Mesodermal cell (in vitro differentiated cells): ENCODE results near the gene GPAT2.
"Not testable (repeated sequence)": the region's sequence is repeated elsewhere in the genome, so short reads cannot be mapped to it uniquely, and the experiment has no call there.

Experiments
- H3K27ac ChIP-seq: 2 replicates; pipeline ENCODE4 v1.7.0; 2013; ENCODE audit warnings: mild to moderate bottlenecking, low read depth, low read length, moderate library complexity; ENCODE audit not compliant: severe bottlenecking
- H3K36me3 ChIP-seq: 2 replicates; pipeline ENCODE4 v1.7.1; 2013; ENCODE audit warnings: mild to moderate bottlenecking, low read length, moderate library complexity; ENCODE audit not compliant: control insufficient read depth, insufficient read depth
- H3K4me1 ChIP-seq: one replicate; pipeline ENCODE4 v1.7.1; 2013; ENCODE audit warnings: mild to moderate bottlenecking, low read length; ENCODE audit not compliant: insufficient read depth, control insufficient read depth, poor library complexity, severe bottlenecking
- H3K4me3 ChIP-seq: 2 replicates; pipeline ENCODE4 v1.7.0; 2013; ENCODE audit warnings: low read length, control low read depth, mild to moderate bottlenecking; ENCODE audit not compliant: insufficient read depth, poor library complexity, severe bottlenecking; ENCODE audit errors: extremely low read depth
- H3K9me3 ChIP-seq: 2 replicates; pipeline ENCODE4 v1.7.1; 2013; ENCODE audit warnings: mild to moderate bottlenecking, low read length, moderate library complexity; ENCODE audit not compliant: control insufficient read depth
- WGBS, 2 experiments: methylation state at CpG; one replicate each; pipeline ENCODE4 v1.1.5; 2013; ENCODE audit warnings: missing lambda C conversion rate in 2 of 2; ENCODE audit not compliant: insufficient coverage in 2 of 2; 5-methylcytosine and 5-hydroxymethylcytosine counted together

Gene GPAT2

GRCh38 chr2:96071977-96072491, 37.3 kb upstream of the GPAT2 start:
- 77 to 100% methylated on average over 2 to 6 of the region's 8 CpGs for WGBS, 2 experiments
- H3K27ac ChIP-seq, H3K4me3 ChIP-seq, H3K4me1 ChIP-seq, H3K9me3 ChIP-seq, H3K36me3 ChIP-seq: not testable (repeated sequence)

- not testable (repeated sequence) for H3K36me3 ChIP-seq, H3K9me3 ChIP-seq, H3K27ac ChIP-seq, H3K4me3 ChIP-seq, H3K4me1 ChIP-seq
- 92 to 95% methylated on average over 9 to 13 of the region's 16 CpGs for WGBS, 2 experiments
Observed at GRCh38 chr2:96071087-96071976, 36.6 kb upstream of the GPAT2 start.

DNA sequence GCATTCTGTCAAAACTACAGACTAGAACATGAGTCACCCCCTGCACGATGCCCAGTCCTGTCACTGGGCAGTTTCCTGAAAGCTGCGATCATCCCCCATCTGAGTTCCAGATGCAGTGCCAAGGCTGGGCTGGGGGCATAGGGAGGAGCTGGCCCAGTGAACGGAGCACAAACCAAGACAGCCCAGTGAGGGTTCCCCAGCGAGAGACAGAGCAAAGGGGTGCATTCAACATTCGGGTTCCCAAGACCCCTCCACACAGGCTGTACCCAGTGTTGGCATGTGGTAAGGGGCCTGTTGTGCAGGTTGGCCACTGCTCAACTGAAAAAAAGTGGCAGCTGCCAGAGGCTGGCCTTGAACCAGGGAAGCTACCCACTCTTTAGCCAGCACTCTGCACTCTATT, 35.6 kb upstream of the GPAT2 start:
- H3K27ac ChIP-seq, H3K9me3 ChIP-seq, H3K4me3 ChIP-seq, H3K4me1 ChIP-seq, H3K36me3 ChIP-seq: not testable (repeated sequence)
- 98 to 100% methylated on average over 4 to 5 of the region's 5 CpGs for WGBS, 2 experiments

- not testable (repeated sequence) for H3K4me3 ChIP-seq, H3K36me3 ChIP-seq, H3K9me3 ChIP-seq, H3K4me1 ChIP-seq, H3K27ac ChIP-seq
- WGBS, 2 experiments, result 74 to 83% methylated on average over 5 of the region's 8 CpGs
Observed at GRCh38 chr2:96069878-96070277, 35.2 kb upstream of the GPAT2 start.

DNA sequence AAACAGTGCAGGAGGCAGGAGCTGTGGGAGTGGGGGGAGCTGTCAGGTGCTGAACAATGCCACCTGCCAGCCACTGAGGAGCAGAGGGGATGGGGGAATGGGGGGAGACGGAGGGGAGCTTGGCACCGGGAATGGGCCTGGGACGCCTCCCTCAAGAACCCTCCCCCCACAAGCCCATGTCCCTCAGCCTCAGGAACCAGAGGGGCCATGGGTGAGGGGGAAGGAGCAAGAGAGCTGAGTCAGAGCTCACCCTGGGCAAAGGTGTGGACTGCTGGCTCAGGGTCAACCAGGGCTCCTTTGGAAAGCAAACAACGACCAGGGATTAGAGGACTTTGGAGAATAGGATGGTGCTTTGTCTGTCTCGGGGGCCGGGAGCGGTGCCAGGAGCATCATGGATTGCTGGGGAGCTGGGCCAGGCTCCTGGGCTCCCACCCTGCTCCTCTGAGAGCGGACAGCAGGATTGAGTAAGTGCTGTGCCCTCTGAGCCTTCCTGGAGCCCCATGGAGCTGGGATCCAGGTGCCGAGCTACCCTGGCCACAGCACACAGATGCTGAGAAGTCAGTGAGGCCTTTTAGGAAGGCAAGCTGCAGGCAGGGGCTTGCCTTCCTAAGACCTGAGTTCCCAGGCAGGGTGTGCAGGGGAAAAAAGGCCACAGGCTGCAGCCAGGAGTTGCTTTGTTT, 33.3 kb upstream of the GPAT2 start:
- not testable (repeated sequence) for H3K4me1 ChIP-seq, H3K27ac ChIP-seq, H3K36me3 ChIP-seq, H3K9me3 ChIP-seq, H3K4me3 ChIP-seq
- 84 to 88% methylated on average over 5 to 6 of the region's 9 CpGs for WGBS, 2 experiments

DNA sequence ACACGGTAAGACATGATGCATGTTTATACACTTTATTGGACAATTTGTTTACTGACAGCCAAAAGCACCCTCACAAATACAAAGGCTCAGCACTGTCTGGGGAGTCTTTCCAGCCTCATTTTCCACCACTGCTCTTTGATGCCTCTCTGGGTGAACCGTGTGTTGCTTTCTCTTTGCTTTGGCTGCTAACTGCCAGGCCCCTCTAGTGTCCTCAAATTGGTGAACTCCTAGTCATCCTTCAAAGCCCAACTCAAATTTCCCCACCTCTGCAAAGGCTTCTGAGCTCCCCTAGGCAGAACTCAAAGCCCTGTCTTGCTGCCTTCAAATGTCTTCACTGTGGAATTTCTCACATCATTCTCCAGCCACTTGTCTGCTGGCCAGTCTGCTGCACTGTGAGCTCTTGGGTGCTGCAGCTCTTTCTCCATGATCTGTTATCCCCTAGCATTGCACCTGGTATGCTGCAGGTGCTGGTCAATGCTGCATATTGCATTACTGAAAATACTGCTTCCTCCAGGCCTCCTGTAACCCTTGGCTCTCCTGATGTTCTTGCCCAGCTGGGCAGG, 32.5 kb upstream of the GPAT2 start:
- not testable (repeated sequence) for H3K4me1 ChIP-seq, H3K27ac ChIP-seq, H3K4me3 ChIP-seq, H3K9me3 ChIP-seq, H3K36me3 ChIP-seq
- WGBS, 2 experiments, result 71 to 76% methylated on average over 2 of the region's 2 CpGs

DNA sequence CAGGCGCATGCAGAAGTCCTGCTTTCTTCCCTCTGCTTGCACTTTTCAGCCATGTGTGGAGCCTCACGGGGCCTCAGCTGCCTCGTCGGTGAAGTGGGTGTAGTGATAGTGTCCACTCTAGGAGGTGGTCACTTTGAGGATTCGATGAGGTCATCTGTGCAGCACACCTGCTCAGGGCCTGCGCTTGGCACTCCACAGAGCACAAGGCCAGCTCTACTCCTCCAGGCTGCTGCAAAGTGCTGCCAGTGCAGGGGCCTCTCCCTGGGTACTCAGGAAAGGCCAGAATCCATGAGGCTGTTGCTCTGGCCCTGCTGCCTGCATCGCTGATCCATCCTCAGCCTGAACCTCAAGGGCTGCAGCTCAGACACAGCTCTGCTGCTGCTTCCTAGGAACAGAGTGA, 31.8 kb upstream of the GPAT2 start:
- 91 to 93% methylated on average over 2 of the region's 7 CpGs for WGBS, 2 experiments
- not testable (repeated sequence) for H3K4me1 ChIP-seq, H3K36me3 ChIP-seq, H3K27ac ChIP-seq, H3K9me3 ChIP-seq, H3K4me3 ChIP-seq

DNA sequence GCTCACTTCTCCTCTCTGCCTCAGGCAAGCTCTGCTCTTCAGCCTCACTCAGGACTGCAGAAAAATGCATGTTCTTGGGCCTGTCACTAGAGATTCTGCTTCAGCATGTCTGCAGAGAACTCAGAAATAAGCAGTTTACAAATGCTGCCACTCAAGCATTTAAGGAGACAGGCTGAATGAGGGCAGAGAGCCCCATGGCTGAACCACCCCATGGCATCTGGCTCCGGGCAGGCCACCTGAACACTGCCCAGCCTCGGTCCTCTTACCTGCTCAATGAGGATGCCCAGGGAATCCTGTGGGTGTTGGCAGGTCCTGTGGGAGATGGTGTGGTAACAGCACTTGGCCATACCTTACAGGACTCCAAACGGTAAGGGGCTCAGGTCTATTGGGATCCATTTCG, 31.2 kb upstream of the GPAT2 start:
- WGBS, 2 experiments, result 88 to 91% methylated on average over 3 of the region's 4 CpGs
- H3K4me3 ChIP-seq, H3K4me1 ChIP-seq, H3K9me3 ChIP-seq, H3K36me3 ChIP-seq, H3K27ac ChIP-seq: not testable (repeated sequence)

GRCh38 chr2:96065381-96065930, 30.7 kb upstream of the GPAT2 start:
- WGBS, 2 experiments, result 88 to 94% methylated on average over 4 of the region's 4 CpGs

DNA sequence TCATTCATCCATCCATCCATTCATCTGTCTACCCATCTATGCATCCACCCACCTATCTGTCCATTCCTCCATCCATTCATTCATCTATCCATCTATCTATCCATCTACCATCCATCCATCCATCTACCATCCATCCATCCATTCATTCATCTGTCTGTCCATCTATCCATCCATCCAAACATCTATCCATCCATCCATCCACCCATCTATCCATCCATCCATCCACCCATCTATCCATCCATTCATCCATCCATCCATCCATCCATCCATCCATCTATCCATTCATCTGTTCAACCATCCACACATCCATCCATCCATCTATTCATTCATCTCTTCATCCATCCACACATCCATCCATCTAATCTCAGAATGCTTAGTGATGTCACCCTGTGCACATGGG, 30.0 kb upstream of the GPAT2 start:
- not testable (repeated sequence) for H3K4me1 ChIP-seq, H3K36me3 ChIP-seq, H3K27ac ChIP-seq, H3K9me3 ChIP-seq, H3K4me3 ChIP-seq

More at GRCh38 chr2:96065381-96065930, 30.7 kb upstream of the GPAT2 start:
- no peak overlapping the region for H3K27ac ChIP-seq
- H3K36me3 ChIP-seq, result no peaks in the 10 kb centered on the region
- H3K4me1 ChIP-seq, result peaks cover 7% of the 10 kb centered on the region
- no peak overlapping the region for H3K4me3 ChIP-seq
- H3K9me3 ChIP-seq, result no peaks in the 10 kb centered on the region
